Measurements from ENCODE around the gene PRKCE. TPM values are rescaled to one million over a fixed set of nuclear protein-coding genes. Genes with fewer than 3 reads are reported as not detected.
"Not testable (repeated sequence)": the region's sequence is repeated elsewhere in the genome, so short reads cannot be mapped to it uniquely, and the experiment has no call there.

Gene PRKCE
- polyA plus RNA-seq, 4 donors, result 7.9 to 9.2 (median 8.5) TPM

DNA sequence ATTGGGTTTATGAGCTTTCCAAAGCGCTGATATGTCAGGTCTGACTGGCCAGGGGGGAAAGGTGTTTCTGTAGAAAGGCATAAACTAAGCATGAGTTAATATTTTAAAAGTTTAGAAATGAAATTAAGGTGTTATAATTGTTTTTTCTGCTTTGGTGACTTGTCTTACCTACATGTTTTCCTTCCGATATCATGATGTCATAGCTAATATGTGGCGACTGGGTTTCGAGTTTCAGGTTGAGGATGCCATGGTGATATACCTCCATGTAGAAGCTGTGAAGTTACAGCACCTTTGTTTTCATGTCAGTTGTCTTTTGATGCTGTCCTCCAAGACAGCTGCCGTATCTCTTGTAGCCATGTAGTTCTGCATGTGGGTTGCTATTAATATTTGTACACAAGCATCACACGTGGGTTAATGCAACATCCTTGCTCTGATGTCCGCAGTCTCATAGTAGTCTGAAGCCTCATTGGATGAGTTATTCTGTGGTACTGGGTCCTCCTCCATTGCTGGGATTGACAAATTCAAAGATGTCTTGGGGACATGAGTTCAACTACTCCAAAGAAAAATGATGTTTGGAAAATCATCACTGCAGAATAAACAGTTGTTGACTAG lies 230.6 kb downstream of the PRKCE start:
- no peak for DNase-seq (ENCODE audit: low read depth in 4 of 4, low spot score in 2 of 4)

DNA sequence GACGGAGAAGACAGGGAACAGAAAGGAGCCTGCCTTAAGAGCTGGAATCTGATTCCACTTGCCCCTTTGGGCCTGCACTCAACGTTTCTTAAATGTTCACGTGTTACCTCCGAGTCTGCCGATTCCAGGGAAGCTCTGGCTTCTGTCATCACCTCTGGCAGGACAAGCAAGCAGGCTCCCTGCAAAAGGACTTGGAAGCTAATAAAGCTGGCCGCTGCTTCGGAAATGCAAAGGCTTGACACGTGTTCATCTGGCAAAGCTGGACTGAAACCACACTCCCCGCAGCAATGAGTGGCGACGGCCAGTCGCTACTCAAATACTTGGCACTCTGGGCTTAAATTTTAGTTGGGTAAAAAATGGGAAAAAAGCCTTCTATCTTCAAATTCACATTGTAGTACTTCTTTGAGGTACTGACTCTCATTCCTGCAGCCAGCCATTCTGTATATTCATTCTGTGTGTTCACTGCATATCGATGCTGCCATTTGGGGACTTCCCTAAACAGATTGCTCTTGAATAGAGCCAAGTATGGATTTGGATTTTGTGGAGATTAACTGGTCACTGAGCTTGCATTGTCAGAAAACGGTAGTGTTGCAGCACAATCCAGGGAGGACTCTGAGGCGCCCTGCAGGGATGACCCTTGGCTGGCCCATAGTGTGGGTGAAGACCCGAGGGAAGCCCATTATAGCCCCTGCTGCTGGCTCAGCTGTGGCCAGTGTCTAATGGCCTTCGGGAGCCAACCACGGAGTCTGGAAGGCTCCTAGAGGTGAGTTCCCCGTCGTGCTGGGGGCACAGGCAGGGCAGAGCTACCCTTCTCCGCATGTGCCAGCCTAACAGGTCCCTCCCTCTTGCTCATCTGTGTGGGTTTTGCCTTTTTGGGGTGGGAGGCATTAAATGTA lies 231.5 kb downstream of the PRKCE start:
- no peak for DNase-seq (ENCODE audit: low read depth in 4 of 4, low spot score in 2 of 4)

DNA sequence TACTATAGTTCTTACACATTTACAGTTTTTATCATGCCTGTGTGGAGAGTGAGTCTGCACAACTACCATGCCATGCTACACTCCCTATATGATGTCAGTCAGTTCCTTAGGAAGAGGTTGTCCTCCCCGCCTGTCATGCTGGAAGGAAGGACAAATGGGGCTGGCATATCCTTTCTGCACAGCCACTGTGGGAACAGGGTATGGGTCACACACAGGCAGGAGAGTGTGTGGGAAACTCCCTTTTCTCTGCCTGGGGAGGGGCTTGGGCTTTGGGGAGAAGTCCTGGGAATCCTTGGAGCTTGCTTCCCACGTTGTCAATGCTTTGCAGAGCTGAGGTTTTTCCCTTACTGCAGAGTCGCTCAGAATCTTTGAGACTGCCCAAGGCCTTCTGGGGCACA lies 232.1 kb downstream of the PRKCE start:
- DNase-seq (ENCODE audit: low read depth in 4 of 4, low spot score in 2 of 4), result no peak

DNA sequence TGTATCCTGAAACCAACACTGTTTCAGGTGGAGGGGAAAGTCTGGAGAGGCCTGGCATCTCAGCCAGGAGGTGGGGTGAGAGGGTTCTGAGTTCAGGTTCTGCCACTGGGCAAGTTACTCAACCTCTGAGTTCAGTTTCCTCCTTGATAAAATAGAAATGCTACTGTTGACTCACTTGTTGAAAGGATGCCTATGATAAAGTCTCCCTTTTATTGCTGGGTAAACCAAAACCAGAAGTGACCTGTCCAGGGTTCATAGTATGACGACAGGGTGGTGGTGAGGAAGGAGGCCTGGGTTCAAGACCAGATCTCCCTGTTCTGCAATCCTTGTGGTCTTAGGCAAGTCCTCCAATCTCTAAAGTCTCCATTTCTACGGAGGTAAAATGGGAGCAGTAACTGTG lies 232.7 kb downstream of the PRKCE start:
- no peak for DNase-seq (ENCODE audit: low read depth in 4 of 4, low spot score in 2 of 4)

DNA sequence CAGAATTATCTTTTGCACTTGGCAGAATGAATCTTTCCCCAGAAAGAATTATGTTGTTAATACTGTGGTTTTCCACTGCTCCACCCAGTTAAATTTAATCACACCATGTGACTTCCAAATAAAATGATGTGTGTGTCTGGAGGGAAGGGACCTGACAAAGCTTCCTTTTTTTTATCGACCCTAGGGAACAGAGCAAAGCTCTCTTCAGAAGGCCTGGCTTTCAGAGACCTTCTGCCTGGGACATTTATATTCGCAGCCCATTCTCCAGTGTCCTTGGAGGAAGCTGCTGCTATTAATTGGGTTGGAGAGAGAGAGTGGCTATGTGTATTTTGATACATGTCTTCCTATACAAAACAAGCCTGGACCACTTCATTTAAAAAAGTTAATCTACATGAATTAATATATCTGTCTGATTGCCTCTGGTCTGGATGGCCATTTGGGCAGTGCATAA lies 233.7 kb downstream of the PRKCE start:
- DNase-seq (ENCODE audit: low read depth in 4 of 4, low spot score in 2 of 4), result no peak

DNA sequence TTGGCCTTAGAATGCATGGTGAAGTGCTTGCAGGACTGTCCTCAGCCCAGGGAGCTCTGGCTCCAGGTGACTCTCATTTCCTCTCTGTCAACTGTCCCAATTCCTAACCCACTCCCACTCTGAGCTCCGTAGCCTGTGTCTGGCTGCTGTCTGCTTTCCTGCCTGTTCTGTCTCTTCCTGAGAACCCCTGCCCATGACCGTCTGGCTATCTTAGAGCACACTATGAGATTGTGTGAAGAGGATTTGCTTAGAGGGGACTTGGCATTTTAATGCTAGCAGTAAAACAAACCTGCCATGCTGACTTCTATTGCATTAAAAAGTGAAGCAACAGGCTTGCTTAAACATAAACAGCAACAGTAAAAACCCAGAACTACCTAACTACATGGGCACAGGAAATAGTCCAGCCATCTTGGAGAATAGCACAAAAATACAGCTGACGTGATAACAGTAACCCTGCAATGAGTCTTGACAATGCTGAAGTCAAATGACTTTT lies 234.7 kb downstream of the PRKCE start:
- no peak for DNase-seq (ENCODE audit: low read depth in 4 of 4, low spot score in 2 of 4)

DNA sequence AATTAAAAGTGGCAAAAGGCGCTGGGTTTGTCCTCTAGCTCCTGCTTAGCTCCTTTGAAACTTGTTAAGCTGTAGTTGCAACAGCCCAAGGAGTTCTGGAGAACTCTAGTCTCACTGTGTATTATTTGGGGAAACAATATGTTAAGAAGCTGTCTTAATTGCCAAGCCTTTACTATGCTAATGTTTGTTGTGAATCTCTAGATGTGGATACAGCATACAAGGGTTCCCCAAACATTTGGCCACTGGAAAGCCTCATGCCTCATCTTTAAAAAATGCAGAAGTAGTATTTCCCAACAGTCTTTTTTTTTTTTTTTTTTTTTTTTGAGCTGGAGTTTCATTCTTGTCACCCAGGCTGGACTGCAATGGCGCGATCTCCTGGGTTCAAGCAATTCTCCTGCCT lies 236.7 kb downstream of the PRKCE start:
- no peak for DNase-seq (ENCODE audit: low read depth in 4 of 4, low spot score in 2 of 4)

DNA sequence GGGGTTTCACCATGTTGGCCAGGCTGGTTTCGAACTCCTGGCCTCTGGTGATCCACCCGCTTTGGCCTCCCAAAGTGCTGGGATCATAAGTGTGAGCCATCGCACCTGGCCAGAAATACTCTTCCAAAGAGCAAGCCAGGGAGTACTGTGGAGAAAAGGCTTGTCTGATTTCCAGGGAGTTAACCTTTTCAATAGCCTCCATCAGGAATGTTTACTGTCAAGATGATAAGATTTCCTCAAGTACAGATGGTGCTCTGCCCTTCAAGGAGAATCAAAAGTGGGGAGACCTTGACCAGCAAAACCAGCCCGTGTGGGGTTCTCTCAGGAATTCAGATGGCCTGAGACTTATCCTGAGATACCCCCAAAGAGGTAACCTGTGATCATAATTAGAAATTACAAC lies 237.2 kb downstream of the PRKCE start:
- no peak for DNase-seq (ENCODE audit: low read depth in 4 of 4, low spot score in 2 of 4)

DNA sequence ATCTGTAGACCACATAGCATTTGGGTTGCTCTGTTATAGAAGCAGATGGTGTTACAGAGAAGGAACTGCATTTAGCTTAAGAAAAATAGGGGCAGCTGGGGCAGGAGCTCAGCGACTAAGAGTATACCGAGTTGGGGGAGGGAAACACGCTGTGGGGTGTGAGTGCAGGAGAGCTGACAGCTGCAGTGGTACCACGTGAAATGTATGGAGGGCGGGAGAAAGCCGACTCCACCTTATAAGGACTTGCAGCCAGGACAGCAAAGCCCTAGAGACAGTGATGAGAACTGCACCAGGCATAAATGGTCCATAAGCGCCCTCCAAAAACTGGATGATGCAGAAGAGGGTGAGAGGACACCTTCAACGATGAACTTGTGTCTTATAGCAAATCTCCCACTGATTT lies 237.6 kb downstream of the PRKCE start:
- DNase-seq (ENCODE audit: low read depth in 4 of 4, low spot score in 2 of 4), result no peak

DNA sequence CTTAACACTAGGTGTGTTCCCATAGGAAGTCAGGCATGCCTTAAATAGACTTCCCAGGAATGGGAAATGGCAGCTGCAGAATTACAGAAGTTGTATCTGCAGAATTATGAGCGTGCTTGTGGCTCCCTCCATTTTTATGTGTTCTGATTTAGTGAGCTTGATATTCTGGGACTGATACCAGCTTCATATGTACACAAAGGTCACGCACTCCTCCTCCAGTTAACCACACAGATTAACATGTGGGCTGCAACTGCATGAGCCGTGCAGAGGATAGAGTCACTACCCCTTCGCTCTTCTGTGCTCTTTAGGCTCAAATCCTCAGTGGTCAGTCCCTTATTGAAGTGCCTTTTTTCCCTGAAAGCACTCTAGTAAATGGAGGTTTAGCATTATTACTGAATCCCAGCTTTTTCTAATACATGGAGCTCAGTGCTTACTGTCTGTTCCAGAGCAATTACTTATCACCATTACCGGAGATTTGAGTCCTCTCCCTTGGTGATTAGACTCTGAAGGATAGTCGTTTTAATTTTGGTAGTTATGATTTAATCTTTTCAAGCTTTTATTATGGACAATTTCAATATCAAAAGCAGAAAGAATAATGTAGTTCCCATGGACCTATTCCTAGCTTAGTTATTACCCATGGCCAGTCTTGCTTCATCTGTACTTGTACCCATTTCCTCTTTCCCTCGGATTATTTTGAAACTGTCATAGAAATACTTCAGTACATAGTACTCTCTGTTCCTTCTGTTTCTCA lies 238.3 kb downstream of the PRKCE start:
- no peak for DNase-seq (ENCODE audit: low read depth in 4 of 4, low spot score in 2 of 4)

DNA sequence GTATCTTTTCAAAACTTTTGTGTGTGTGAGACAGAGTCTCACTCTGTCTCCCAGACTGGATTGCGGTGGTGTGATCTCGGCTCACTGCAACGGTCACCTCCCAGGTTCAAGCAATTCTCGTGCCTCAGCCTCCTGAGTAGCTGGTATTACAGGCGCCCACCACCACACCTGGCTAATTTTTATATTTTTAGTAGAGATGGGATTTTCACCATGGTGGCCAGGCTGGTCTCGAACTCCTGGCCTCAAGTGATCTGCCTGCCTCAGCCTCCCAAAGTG lies 238.8 kb downstream of the PRKCE start:
- DNase-seq (ENCODE audit: low read depth in 4 of 4, low spot score in 2 of 4), result not testable (repeated sequence)

DNA sequence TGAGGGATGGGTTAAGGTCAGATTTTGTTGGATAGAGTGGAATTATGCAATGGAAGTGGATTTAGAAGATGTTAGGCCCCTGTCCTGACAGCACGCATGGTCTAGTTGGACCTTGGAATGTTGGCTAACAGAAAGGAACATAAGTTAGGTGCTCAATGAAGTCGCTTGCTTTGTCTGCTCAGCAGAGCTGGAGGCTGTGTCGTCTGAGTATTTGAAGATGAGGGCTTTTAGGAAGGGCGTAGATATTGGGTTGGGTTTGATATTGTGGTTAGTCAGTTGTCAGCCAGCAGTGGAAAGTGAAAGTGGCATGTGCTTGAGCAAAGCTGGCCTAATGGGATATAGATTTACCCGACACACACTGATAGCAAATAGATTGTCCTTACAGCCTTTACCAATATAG lies 239.3 kb downstream of the PRKCE start:
- no peak for DNase-seq (ENCODE audit: low read depth in 4 of 4, low spot score in 2 of 4)

DNA sequence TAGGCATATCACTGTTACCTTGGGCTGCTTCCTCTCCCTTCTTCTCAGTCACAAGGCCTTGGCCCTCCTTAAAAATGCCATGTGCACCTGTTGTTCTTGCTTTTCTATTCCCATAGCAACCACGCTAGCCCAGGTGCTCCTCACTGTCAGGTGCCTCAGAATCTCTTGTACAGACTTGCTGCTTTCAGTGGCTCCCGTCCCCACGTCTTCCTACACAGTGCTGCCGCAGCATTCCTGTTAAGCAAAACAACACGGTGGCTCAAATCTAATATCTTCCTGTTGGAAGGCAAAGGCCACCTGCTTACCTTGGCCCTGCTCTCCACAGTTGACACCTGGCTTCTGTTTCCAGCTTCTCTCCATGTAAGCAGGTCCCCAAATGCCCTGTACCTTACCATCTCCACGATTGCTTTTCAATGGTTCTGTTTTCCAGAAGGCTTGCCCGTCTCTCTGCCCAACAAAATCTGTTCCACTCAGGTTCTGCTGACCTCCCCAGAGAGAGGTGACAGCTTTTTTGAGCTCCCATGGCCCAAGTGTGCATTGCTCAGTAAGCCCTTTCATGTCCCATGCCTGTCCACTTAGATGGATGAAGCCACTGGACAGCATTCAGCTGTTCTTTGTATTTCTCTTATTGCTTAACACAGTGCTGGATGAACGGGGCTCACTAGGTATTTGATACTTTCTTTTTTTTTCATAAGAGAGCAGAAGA lies 240.4 kb downstream of the PRKCE start:
- no peak for DNase-seq (ENCODE audit: low read depth in 4 of 4, low spot score in 2 of 4)

DNA sequence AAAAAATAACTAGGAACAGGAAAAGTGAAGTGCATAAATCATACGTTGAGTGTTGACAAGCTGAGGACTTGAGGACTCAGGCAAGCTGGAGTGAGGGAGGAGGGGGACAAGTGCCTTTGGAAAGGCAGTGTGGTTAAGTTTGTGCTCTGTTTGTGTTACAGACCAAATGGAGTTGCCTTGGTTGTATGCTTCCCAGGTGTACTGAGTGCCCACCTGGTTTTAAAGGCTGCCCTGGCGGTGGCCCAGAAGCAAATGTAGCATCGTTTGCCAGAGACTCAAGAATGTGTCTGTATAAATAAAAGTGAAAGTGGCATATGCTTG lies 240.9 kb downstream of the PRKCE start:
- DNase-seq (ENCODE audit: low read depth in 4 of 4, low spot score in 2 of 4), result no peak

DNA sequence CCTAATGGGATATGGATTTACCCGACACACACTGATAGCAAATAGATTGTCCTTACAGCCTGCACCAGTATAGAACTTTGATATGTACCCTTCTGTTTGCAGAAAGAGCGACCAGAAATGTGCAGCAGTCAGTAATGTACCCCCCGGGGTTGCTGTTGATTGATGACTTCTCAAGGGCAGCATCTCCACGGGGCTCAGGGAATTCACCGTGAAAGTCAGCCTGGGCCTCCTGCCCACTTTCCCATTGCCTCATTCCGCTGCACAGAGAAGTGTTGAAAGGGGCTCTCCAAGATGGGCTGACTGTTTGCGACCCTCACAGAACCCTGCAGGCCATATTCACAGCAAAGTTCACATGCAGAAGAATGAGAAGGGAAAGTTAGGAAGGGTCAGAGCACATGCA lies 241.3 kb downstream of the PRKCE start:
- no peak for DNase-seq (ENCODE audit: low read depth in 4 of 4, low spot score in 2 of 4)

DNA sequence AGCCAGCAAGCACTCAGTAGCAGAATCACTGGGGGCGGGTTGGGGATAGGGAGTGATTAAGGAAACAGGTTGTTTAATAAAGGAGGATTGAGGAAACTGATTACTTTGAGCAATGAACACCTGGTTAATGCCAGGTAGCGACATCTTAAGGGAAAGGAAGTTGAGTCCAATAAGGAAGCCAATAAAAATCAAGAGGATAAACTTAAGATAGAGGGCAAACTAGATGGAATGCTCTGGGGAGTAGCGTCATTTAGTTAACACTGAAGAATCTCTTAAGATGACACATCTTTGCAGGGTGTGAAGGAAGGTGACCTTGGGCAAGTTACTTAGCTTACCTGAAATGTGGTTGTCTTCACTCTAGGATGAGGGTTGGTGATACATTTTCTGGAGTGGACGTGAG lies 242.7 kb downstream of the PRKCE start:
- DNase-seq (ENCODE audit: low read depth in 4 of 4, low spot score in 2 of 4), result no peak

DNA sequence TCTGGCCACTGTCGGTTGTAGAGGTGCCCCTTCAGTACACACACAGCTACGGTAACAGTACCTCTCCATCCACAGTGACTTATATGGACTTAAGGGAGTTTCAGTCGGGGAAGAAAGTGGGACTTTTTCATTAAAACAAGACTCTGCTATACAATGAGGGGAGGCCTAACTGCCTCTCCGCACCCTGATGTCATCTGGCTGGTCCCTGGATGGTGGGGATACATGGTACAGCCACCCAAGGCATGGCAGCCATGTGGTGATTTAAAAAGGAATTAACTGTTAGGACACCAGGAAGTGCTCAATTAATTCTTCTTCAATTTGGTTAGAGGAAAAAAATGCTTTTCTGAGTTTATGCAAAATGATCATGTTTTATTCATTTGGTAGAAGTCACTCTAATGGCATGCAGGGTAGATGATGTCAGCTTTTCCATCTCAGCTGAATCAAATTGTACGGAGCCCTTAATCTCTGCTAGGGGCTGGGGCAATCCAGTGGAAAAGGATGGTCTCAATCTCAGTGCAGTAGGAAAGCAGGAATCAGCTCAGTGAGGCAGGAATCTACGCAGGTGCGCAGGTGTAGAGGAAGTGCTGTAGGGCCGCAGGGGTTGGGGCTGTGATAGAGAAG lies 243.9 kb downstream of the PRKCE start:
- no peak for DNase-seq (ENCODE audit: low read depth in 4 of 4, low spot score in 2 of 4)

DNA sequence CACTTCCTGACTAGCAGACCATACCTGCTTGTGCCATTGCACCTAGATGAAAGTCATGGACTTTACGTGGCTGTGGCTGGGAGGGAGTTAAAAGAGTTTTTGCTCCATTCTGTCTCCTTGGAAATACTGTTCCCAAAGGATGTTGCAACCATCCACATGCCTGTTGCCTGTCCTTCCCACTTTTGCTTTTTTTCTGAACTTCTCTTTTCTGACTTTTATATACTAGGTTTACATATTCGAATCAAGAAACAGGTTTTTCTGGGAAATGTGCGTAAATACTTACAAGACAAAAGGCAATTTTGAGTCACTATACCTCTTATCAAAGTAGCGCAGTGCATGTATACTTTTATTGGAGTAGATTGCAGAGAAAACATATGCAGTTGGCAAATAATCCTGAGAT lies 244.8 kb downstream of the PRKCE start:
- DNase-seq (ENCODE audit: low read depth in 4 of 4, low spot score in 2 of 4), result no peak

DNA sequence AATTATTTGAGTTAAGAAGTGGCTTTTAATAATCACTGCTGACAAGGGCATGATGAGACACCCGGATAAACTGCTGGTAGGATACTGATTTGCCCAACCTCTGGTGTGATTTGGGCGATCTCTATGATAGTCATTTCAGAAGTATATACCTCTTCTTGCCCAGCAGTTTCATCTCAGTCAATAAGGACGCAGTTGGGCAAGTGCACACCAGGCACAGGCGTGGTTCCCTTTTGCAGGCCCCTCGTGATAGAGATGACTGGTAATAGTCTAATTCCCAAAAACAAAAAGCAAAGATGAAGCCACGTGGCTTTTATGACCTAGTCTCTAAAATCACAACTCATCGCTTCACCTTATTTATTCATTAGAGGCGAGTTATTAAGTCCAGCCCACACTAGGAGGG lies 246.4 kb downstream of the PRKCE start:
- no peak for DNase-seq (ENCODE audit: low read depth in 4 of 4, low spot score in 2 of 4)

DNA sequence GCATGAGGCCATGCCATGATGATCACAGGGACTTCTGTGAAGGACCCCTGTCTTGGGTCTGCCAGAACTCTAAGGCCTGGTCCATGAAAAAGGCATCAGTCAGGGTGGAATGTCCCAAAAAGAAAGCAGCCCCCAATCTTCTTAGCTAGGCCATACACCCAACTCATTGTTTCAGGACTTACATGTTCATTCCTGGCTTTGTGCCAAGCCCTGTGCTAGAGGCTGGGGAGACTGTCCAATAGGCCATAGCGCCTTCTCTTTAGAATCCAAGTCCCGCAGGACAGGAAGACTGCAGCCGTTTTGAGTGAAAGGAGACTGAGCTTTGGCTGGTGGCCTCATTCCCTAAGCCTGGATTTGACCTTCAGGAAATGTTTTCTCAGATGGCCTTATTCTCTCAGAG lies 247.3 kb downstream of the PRKCE start:
- DNase-seq (ENCODE audit: low read depth in 4 of 4, low spot score in 2 of 4), result no peak

DNA sequence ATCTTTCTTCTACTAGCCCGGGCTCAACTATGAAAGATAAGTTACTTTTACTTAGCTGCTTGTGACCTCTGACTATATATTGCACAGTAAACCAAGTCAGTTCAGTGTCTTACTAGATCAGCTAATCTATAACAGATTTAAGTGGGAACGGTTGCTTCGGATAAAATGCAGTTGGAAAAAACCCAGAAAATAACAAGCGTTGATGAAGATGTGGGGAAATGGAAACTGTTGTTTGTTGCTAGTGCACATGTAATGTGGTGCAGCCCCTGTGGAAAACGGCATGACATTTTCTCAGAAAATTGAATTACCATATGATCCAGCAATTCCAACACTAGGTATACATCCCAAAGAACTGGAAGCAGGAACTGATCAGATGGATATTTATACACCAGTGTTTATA lies 248.5 kb downstream of the PRKCE start:
- DNase-seq (ENCODE audit: low read depth in 4 of 4, low spot score in 2 of 4), result no peak

All from left renal cortex interstitium (tissue), 4 donors.